HG03159 (cell line): ENCODE measurements around the gene KIF12.
"Not testable (repeated sequence)": the region's sequence is repeated elsewhere in the genome, so short reads cannot be mapped to it uniquely, and the experiment has no call there.

Source experiments
- ATAC-seq: cut with Tn5 transposase; IDR thresholded peaks from one replicate; pipeline ENCODE4 v1.9.1; 2021; ENCODE audit warnings: mild to moderate bottlenecking, moderate library complexity; ENCODE audit not compliant: unreplicated experiment

Gene KIF12

GRCh38 chr9:114098936-114099668 is at the start of gene KIF12:
KIF12 (minus strand) TSS chr9:114099292; CDS start chr9:114099276, 16 bp downstream.
- ATAC-seq, result no peak

- ATAC-seq, result no peak
Observed at GRCh38 chr9:114146735-114147134, 47.6 kb upstream of the KIF12 start.

GRCh38 chr9:114143234-114143633 is 44.1 kb upstream of the KIF12 start:
- ATAC-seq, result no peak

GRCh38 chr9:114141553-114142402 is 42.7 kb upstream of the KIF12 start:
- no peak for ATAC-seq

- ATAC-seq, result no peak
Observed at GRCh38 chr9:114140850-114141249, 41.8 kb upstream of the KIF12 start.

- no peak for ATAC-seq
Observed at GRCh38 chr9:114140401-114140800, 41.3 kb upstream of the KIF12 start.

- ATAC-seq, result no peak
Observed at GRCh38 chr9:114139071-114139470, 40.0 kb upstream of the KIF12 start.

GRCh38 chr9:114138552-114138971 is 39.5 kb upstream of the KIF12 start:
- no peak for ATAC-seq

- no peak for ATAC-seq
Observed at GRCh38 chr9:114137831-114138230, 38.7 kb upstream of the KIF12 start.

GRCh38 chr9:114134827-114135396 is 35.8 kb upstream of the KIF12 start:
- no peak for ATAC-seq

- no peak for ATAC-seq
Observed at GRCh38 chr9:114132550-114132918, 33.4 kb upstream of the KIF12 start.

- ATAC-seq, result no peak
Observed at GRCh38 chr9:114131808-114132549, 32.9 kb upstream of the KIF12 start.

- no peak for ATAC-seq
Observed at GRCh38 chr9:114130624-114131277, 31.7 kb upstream of the KIF12 start.

GRCh38 chr9:114130141-114130540 is 31.0 kb upstream of the KIF12 start:
- ATAC-seq, result no peak

- not testable (repeated sequence) for ATAC-seq
Observed at GRCh38 chr9:114128759-114129158, 29.7 kb upstream of the KIF12 start.

- ATAC-seq, result no peak
Observed at GRCh38 chr9:114126247-114127060, 27.4 kb upstream of the KIF12 start.

GRCh38 chr9:114125476-114126013 is 26.5 kb upstream of the KIF12 start:
- ATAC-seq, result no peak

- ATAC-seq, result no peak
Observed at GRCh38 chr9:114124666-114125475, 25.8 kb upstream of the KIF12 start.

- ATAC-seq, result no peak
Observed at GRCh38 chr9:114124138-114124537, 25.0 kb upstream of the KIF12 start.
